ENCODE data around the gene CLNK. TPM values are rescaled to one million over a fixed set of nuclear protein-coding genes. Genes with fewer than 3 reads are reported as not detected.

Gene CLNK
- total and polyA plus RNA-seq, 10 donors, result 0.39 to 2.8 (median 1.3) TPM

- H3K4me3 ChIP-seq, result no peak overlapping the region
- H3K27me3 ChIP-seq (replicated peaks in 1 of 7), result no peaks in the 10 kb centered on the region
- WGBS, 5 donors, result 73 to 80% (median 76%) methylated on average over 4 of the region's 4 CpGs
- H3K4me1 ChIP-seq, result peaks cover 0 to 8% (median 0%) of the 10 kb centered on the region in 6 donors
- intact Hi-C loops (cut with DNase I; ENCODE audit: low total_unique reads), result no loop called here
- DNase-seq, result no peak
- no peak overlapping the region for H3K27ac ChIP-seq
- H3K9me3 ChIP-seq, result no peaks in the 10 kb centered on the region
- TF ChIP-seq CTCF (IDR thresholded peaks at IDR 0.05 in 8 of 11, conservative IDR thresholded peaks at IDR 0.05 in 3 of 11), result no peak
- no peak for TF ChIP-seq POLR2A (IDR thresholded peaks at IDR 0.05)
- no peak for TF ChIP-seq POLR2AphosphoS5 (IDR thresholded peaks at IDR 0.05)
- no peaks in the 10 kb centered on the region for H3K36me3 ChIP-seq
These were observed 85.0 kb downstream of the CLNK start for GRCh38 chr4:10599574-10599973.

GRCh38 chr4:10598829-10599228 lies 85.7 kb downstream of the CLNK start:
- H3K27ac ChIP-seq, result no peak overlapping the region
- no peak for DNase-seq
- no peaks in the 10 kb centered on the region for H3K36me3 ChIP-seq
- WGBS, 5 donors, result 34 to 48% (median 41%) methylated on average over 6 of the region's 6 CpGs
- H3K4me1 ChIP-seq, result peaks cover 0 to 8% (median 0%) of the 10 kb centered on the region in 6 donors
- intact Hi-C loops (cut with DNase I; ENCODE audit: low total_unique reads), result no loop called here
- no peaks in the 10 kb centered on the region for H3K27me3 ChIP-seq (replicated peaks in 1 of 7)
- H3K9me3 ChIP-seq, result no peaks in the 10 kb centered on the region
- no peak for TF ChIP-seq POLR2A (IDR thresholded peaks at IDR 0.05)
- TF ChIP-seq POLR2AphosphoS5 (IDR thresholded peaks at IDR 0.05), result no peak
- no peak for TF ChIP-seq CTCF (IDR thresholded peaks at IDR 0.05 in 8 of 11, conservative IDR thresholded peaks at IDR 0.05 in 3 of 11)
- no peak overlapping the region for H3K4me3 ChIP-seq

- H3K4me3 ChIP-seq, result no peak overlapping the region
- intact Hi-C loops (cut with DNase I; ENCODE audit: low total_unique reads), result no loop called here
- no peaks in the 10 kb centered on the region for H3K36me3 ChIP-seq
- WGBS, 5 donors, result 85 to 94% (median 90%) methylated on average over 2 of the region's 2 CpGs
- TF ChIP-seq CTCF (IDR thresholded peaks at IDR 0.05 in 8 of 11, conservative IDR thresholded peaks at IDR 0.05 in 3 of 11), result no peak
- no peak for TF ChIP-seq POLR2A (IDR thresholded peaks at IDR 0.05)
- no peak for TF ChIP-seq POLR2AphosphoS5 (IDR thresholded peaks at IDR 0.05)
- H3K9me3 ChIP-seq, result no peaks in the 10 kb centered on the region
- H3K4me1 ChIP-seq, result peaks cover 0 to 8% (median 0%) of the 10 kb centered on the region in 6 donors
- DNase-seq, result no peak
- no peaks in the 10 kb centered on the region for H3K27me3 ChIP-seq (replicated peaks in 1 of 7)
- no peak overlapping the region for H3K27ac ChIP-seq
These were observed 87.8 kb downstream of the CLNK start for GRCh38 chr4:10596586-10597290.

GRCh38 chr4:10593130-10593529 lies 91.4 kb downstream of the CLNK start:
- DNase-seq, result no peak
- intact Hi-C loops (cut with DNase I; ENCODE audit: low total_unique reads), result no loop called here

More at GRCh38 chr4:10593130-10593529, 91.4 kb downstream of the CLNK start:
- Histone ChIP-seq H3K36me3 (no peaks in the 10 kb centered on the region), H3K4me1 (peaks cover 3 to 19% (median 16%) of the 10 kb centered on the region in 6 donors), H3K4me3 (no peak overlapping the region), H3K27me3 (replicated peaks in 1 of 7) (no peaks in the 10 kb centered on the region), H3K9me3 (no peaks in the 10 kb centered on the region), H3K27ac (no peak overlapping the region)
- 89 to 96% (median 92%) methylated on average over 9 to 10 of the region's 10 CpGs for WGBS, 5 donors
- TF ChIP-seq POLR2AphosphoS5 (IDR thresholded peaks at IDR 0.05), result no peak
- TF ChIP-seq CTCF (IDR thresholded peaks at IDR 0.05 in 8 of 11, conservative IDR thresholded peaks at IDR 0.05 in 3 of 11), result no peak
- no peak for TF ChIP-seq POLR2A (IDR thresholded peaks at IDR 0.05)
